Peyer's patch (tissue), 4 donors: Measurements from ENCODE around the gene TMEM8B. TPM values are rescaled to one million over a fixed set of nuclear protein-coding genes. Genes with fewer than 3 reads are reported as not detected.

Experiments
- DNase-seq, 3 donors: peaks; one replicate each; pipeline ENCODE4 v3.0.0-alpha.2; 2017 to 2019
- H3K27ac ChIP-seq, 4 donors: fragments of 200-600 bp; sonication (generic); one replicate each; pipeline ENCODE4 v1.5.1; 2016 to 2019
- H3K27me3 ChIP-seq, 2 donors: fragments of 200-600 bp; sonication (generic); one replicate each; pipeline ENCODE4 v1.5.1; 2019
- H3K36me3 ChIP-seq, 3 donors: fragments of 200-600 bp; sonication (generic); one replicate each; pipeline ENCODE4 v1.5.1; 2016 to 2019
- H3K4me1 ChIP-seq, 4 donors: fragments of 200-600 bp; sonication (generic); one replicate each; pipeline ENCODE4 v1.5.1; 2016 to 2019
- H3K4me3 ChIP-seq, 4 donors: fragments of 200-600 bp; sonication (generic); 1 replicate in 3 of 4; 2 replicates in 1 of 4; pipeline ENCODE4 v1.5.1; 2016 to 2019; ENCODE audit warnings: mild to moderate bottlenecking in 1 of 4
- H3K9me3 ChIP-seq, 4 donors: fragments of 200-600 bp; sonication (generic); one replicate each; pipeline ENCODE4 v1.5.1; 2016 to 2019; ENCODE audit warnings: mild to moderate bottlenecking in 1 of 4
- POLR2A ChIP-seq, 2 donors: fragments of 450-650 bp; IDR thresholded peaks; one replicate each; pipeline ENCODE4 v1.5.1; 2017; ENCODE audit warnings: antibody characterized with exemption in 2 of 2, mild to moderate bottlenecking in 2 of 2, moderate library complexity in 2 of 2
- total RNA-seq, 4 donors: library from RNA; depleted of rRNA; stranded (reverse); fragments of >200 nt; gene quantifications; one replicate each; pipeline ENCODE4 v1.1.0, GENCODE V29; 2016
- TF ChIP-seq, protein P1 (sequence below), 6 experiments: fragments of 450-650 bp in 4 of 6; fragments of 200-600 bp in 2 of 6; sonication (generic) in 1 of 6; IDR thresholded peaks; one replicate each; pipeline ENCODE4 v1.5.1; 2017 to 2019; ENCODE audit warnings: antibody characterized with exemption in 6 of 6, mild to moderate bottlenecking in 3 of 6, moderate library complexity in 1 of 6

Gene TMEM8B
- total RNA-seq, 4 donors from 2014 or later, result 6.0 to 11.6 (median 8.1) TPM

DNA sequence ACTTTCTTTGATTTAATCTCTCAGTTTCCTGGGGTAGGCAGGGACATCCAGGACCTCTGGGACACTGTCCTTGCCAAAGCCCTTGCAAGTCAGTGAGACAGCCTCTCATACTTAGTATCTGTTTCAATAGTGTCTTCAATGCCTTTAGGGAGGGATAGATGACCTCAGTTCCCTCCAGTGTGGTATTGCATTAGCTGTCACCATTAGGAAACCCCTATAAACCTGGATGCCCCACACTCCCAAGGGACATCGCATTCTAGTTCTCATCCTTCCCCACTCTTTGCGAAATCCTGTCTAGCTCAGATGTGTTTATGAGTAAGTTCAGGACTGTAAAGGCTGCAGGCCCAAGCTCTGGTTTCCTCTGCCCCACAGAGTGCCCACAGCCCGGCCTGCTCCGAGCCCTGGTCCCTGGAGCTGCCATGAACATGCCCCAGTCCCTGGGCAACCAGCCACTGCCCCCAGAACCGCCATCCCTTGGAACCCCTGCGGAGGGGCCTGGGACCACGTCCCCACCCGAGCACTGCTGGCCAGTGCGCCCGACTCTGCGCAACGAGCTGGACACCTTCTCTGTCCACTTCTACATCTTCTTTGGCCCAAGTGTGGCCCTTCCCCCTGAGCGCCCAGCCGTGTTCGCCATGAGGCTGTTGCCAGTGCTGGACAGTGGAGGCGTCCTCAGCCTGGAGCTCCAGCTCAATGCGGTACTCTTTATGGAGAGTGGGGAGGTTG is 13.2 kb downstream of the TMEM8B start:
- DNase-seq, result no peak
- H3K36me3 ChIP-seq, result no peaks in the 10 kb centered on the region
- H3K9me3 ChIP-seq, result no peaks in the 10 kb centered on the region
- no peaks in the 10 kb centered on the region for H3K27me3 ChIP-seq
- peaks cover 0 to 23% (median 5%) of the 10 kb centered on the region in 4 donors for H3K4me1 ChIP-seq
- no peak for TF ChIP-seq POLR2A (IDR thresholded peaks at IDR 0.05)
- TF ChIP-seq, protein P1, sequence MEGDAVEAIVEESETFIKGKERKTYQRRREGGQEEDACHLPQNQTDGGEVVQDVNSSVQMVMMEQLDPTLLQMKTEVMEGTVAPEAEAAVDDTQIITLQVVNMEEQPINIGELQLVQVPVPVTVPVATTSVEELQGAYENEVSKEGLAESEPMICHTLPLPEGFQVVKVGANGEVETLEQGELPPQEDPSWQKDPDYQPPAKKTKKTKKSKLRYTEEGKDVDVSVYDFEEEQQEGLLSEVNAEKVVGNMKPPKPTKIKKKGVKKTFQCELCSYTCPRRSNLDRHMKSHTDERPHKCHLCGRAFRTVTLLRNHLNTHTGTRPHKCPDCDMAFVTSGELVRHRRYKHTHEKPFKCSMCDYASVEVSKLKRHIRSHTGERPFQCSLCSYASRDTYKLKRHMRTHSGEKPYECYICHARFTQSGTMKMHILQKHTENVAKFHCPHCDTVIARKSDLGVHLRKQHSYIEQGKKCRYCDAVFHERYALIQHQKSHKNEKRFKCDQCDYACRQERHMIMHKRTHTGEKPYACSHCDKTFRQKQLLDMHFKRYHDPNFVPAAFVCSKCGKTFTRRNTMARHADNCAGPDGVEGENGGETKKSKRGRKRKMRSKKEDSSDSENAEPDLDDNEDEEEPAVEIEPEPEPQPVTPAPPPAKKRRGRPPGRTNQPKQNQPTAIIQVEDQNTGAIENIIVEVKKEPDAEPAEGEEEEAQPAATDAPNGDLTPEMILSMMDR (IDR thresholded peaks at IDR 0.05), result no peak
- no peak overlapping the region for H3K4me3 ChIP-seq
- H3K27ac ChIP-seq, result no peak overlapping the region

DNA sequence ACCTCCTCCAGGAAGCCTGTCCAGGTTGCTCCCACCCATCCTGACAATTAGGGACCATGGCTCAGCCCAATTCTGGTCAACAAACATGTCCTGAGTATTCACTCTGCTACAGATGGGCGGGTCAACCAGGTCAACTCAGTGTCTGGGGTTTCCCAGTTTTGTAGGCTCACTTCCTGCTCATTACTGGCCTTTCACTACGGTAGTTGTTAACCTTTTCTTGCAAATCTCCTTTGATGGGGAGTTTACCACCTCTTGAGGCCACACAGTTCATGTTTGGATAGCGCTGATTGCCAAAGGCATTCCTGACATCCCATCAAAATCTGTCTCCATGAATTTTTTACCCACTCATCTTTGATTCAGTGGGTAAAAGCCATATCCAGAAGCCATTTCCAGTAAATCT is 13.8 kb downstream of the TMEM8B start:
- no peak for DNase-seq
- H3K9me3 ChIP-seq, result no peaks in the 10 kb centered on the region
- peaks cover 0 to 23% (median 5%) of the 10 kb centered on the region in 4 donors for H3K4me1 ChIP-seq
- H3K27me3 ChIP-seq, result no peaks in the 10 kb centered on the region
- H3K27ac ChIP-seq, result no peak overlapping the region
- no peak overlapping the region for H3K4me3 ChIP-seq
- H3K36me3 ChIP-seq, result no peaks in the 10 kb centered on the region
- TF ChIP-seq, protein P1 (IDR thresholded peaks at IDR 0.05), result no peak
- no peak for TF ChIP-seq POLR2A (IDR thresholded peaks at IDR 0.05)

DNA sequence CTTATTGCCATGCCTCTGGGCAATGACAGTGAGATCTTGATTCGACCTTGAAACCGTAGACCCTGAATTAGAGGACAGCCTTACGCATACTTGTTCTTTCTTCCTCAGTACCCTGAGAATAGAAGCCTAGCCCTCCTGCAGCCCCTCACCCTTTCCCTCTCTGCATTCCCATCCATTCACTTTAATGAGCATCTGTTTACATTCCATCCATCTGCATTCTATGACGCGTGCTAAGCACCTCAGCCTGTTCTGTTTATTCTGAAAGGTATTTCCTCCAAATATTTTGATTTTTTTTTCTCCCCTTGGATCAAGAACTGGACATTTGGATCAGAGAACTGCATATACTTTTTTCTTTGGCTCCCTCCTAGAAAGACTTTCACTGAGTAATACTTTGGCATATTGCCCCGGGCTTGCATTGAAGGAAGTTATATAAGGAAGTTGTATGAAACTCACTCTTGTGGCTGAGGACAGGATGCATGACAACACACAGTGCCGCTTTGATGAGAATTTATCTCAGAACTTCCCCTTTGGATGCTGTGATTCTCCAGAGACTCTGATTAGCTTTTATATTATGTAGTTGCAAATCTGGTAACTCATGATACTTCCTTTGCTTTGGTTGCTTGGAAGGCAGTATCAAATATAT is 15.7 kb downstream of the TMEM8B start:
- peak overlapping the region in 3 of 4 donors; percentile 3 to 52 (median 12) for H3K27ac ChIP-seq
- no peaks in the 10 kb centered on the region for H3K9me3 ChIP-seq
- H3K27me3 ChIP-seq, result no peaks in the 10 kb centered on the region
- no peak for TF ChIP-seq POLR2A (IDR thresholded peaks at IDR 0.05)
- TF ChIP-seq, protein P1 (IDR thresholded peaks at IDR 0.05), result no peak
- H3K4me3 ChIP-seq, result no peak overlapping the region
- H3K36me3 ChIP-seq, result no peaks in the 10 kb centered on the region
- H3K4me1 ChIP-seq, result peaks cover 0 to 23% (median 5%) of the 10 kb centered on the region in 4 donors
- DNase-seq, result peak in 2 of 3 donors; percentile 64 to 76

DNA sequence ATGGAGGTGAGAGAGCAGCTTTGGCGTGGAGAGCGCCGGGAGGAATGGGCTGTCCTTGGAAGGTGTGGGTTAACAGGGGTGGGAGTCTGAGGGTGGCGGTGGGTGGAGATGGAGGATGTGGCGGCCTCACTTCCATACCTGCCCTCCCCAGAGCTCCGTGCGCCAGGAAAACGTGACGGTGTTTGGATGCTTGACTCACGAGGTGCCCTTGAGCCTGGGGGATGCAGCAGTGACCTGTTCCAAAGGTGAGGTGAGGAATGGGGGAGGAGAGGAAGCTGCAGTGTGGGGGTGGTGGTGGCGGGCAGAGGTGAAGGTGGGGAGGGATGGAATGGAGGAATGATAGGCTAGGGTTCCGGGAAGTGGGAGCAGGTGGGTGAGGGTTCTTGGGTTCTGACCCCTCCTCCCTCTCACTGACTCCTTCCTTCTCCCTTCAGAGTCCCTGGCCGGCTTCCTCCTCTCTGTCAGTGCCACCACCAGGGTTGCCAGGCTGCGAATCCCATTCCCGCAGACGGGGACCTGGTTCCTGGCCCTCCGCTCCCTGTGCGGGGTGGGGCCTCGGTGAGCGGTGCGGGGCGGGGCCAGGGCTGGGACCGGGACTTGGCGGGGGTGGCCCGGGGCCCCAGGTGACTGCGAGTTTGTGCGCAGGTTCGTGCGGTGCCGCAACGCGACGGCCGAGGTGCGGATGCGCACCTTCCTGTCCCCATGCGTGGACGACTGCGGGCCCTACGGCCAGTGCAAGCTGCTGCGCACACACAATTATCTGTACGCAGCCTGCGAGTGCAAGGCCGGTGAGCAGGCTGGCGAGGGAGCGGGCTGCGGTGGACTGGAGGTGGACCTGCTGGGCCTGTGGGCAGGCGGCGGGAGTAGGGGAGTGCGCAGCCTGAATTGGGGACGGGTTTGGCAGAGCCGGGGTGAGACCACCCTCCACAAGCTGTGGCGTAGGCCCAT is 17.1 kb downstream of the TMEM8B start:
- Histone ChIP-seq H3K36me3 (no peaks in the 10 kb centered on the region), H3K9me3 (no peaks in the 10 kb centered on the region), H3K27ac (peak overlapping the region in 1 of 4 donors; percentile 2), H3K4me3 (no peak overlapping the region), H3K27me3 (no peaks in the 10 kb centered on the region), H3K4me1 (peaks cover 0 to 23% (median 5%) of the 10 kb centered on the region in 4 donors)
- DNase-seq, result no peak
- no peak for TF ChIP-seq POLR2A (IDR thresholded peaks at IDR 0.05)
- TF ChIP-seq, protein P1 (IDR thresholded peaks at IDR 0.05), result no peak

DNA sequence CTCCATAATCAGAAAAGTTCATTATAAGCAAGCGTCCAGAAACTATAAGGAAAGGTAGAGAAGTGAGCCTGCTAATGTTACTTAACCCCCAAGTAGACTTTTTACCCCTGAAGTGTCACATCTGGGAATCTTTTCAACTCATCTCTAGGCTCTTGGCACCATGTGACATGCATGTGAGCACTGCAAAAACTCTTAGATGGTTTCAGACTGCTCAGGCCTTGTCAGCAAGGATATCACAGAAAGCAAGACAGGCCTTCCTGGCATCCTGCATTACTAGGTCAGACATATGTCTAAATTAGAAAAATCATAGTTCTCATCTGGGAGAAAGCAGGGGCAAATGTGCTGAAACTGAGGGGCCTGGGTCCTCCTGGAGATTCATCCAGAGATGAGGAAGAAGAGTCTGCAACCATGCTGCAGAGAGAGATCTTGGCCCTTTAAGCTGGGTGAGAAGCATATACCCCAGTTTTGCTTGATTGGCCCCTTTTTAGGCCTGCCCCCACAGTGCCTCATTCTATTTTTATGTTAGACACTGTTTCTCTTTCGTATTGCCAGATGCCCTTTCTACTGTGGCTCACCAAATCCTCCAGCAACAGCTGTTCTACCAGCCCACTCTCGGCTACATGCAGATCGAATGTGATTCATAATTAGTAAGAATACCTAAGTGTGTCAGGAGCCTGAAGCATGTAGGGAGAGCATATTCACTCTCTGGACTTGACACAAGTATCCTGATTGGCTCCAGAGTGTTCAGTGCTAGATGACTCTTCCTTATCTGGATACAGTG is 19.0 kb downstream of the TMEM8B start:
- DNase-seq, result peak in 1 of 3 donors; percentile 41
- no peaks in the 10 kb centered on the region for H3K27me3 ChIP-seq
- no peak for TF ChIP-seq POLR2A (IDR thresholded peaks at IDR 0.05)
- TF ChIP-seq, protein P1 (IDR thresholded peaks at IDR 0.05), result no peak
- peaks cover 0 to 23% (median 5%) of the 10 kb centered on the region in 4 donors for H3K4me1 ChIP-seq
- H3K9me3 ChIP-seq, result no peaks in the 10 kb centered on the region
- no peak overlapping the region for H3K4me3 ChIP-seq
- H3K36me3 ChIP-seq, result no peaks in the 10 kb centered on the region
- H3K27ac ChIP-seq, result peak overlapping the region in 3 of 4 donors; percentile 12 to 53 (median 38)
